Uterus (tissue), 2 donors: Measurements from ENCODE around the gene SERPIND1.

Experiments
- CTCF ChIP-seq, 4 experiments: fragments of 200-600 bp in 2 of 4; fragments of 450-650 bp in 2 of 4; sonication (generic) in 2 of 4; IDR thresholded peaks; one replicate each; pipeline ENCODE4 v1.5.1; 2016 to 2019; ENCODE audit warnings: antibody characterized with exemption in 4 of 4, mild to moderate bottlenecking in 2 of 4, moderate library complexity in 1 of 4
- POLR2A ChIP-seq, 2 donors: fragments of 450-650 bp; IDR thresholded peaks; one replicate each; pipeline ENCODE4 v1.6.1; 2016; ENCODE audit warnings: antibody characterized with exemption in 2 of 2, mild to moderate bottlenecking in 1 of 2, moderate library complexity in 1 of 2

- no peak for TF ChIP-seq CTCF (IDR thresholded peaks at IDR 0.05)
- TF ChIP-seq POLR2A (IDR thresholded peaks at IDR 0.05) = no peak
These were observed 5.9 kb downstream of the SERPIND1 start for GRCh38 chr22:20779818-20780158.
